Activated gamma-delta T cell (primary cell): ENCODE results near the gene ETV3.

Source experiments
- DNase-seq: peaks from one replicate; lab custom pipeline; 2025; lab: John Stamatoyannopoulos, UW

ETV3 gene

DNA sequence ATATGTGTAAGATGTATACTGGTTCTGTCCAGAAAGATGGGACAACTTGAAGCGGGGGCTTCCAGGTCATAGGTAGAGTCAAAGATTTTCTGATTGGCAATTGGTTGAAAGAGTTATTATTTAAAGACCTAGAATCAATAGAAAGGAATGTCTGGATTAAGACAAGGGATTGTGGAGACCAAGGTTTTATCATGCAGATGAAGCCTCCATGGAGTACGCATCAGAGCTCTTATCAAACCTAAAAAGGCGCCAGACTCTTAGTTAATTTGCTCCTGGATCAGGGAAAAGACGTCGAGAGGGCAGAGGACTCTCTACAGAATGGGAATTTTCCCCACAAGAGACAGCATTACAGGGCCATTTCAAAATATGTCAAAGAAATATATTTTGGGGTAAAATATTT, 23.7 kb upstream of the ETV3 start:
- DNase-seq, result no peak

DNA sequence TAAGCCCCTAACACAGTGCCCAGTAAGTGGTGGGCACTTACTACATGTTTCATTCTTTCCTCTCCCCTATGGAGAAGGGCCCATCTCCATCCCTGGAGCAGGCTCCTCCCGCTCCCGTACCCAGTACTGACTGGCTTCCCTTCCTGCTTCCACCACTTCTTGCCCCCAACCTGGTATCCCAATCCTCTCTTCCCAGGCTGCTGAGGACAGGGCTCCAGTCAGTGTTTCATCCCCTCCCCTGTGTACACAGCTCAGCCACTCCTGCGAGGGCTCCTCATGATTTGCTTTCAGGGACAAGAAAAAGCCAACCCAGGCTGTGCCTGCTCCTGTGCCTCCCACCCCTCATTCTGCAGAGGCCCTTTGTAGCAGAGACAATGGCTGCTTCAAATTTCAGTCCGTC, 20.8 kb upstream of the ETV3 start:
- DNase-seq, result no peak

DNA sequence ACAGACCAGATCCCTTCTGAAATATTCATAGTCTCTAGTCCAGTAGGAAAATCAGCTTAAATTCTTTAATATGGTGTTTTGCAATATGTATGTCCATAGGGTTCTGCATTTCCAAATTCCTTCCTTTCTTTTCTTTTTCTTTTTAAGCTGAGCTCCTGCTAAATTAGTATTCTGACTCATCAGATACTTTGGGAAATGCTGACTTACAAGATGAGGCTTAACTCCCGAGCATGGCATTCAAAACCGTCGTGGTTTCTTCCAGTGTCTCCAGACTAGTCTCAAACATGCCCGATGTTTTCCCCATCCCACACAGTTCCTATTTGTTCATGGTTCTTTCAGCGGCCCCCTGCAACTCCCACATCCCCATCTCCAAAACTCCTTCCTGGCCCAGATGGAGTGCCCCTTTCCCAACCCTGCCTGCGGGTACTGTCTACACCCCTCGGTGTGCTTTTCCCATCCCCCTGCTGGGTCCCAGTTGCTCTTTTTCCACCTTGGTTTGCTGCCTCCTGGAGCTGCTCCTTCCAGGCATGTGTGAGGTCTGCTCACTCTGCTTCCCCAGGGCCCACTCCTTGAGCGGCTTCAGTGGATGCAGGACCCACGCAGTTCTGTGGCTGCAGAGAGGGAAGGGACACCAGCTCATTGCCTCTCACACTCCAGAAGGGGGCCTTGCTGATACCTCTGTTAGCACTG, 19.5 kb upstream of the ETV3 start:
- DNase-seq, result no peak

DNA sequence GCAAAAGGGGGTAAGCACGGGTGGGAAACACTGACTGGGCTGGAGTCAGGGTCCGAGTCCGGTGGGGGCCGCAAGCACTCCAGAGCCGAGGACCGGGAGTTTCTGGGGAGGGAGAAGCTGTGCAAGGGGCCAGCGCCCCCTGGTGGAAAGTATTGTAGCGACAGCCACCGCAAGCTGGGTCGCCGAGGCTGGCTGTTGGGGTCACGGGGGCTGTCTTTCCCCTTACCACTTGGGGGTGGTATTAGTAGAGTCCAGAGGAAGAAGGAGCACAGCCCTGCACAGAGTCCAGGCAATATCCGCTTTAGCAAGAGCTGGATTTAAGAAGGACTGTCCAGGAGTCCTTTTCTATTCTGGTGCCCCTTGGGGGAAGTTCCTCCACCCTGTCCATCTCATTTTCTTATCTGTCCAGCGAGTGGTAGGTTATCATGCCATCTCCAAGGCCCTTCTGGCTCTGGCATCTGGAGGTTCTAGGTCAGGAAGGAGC, 17.9 kb upstream of the ETV3 start:
- peak; percentile 28 for DNase-seq

DNA sequence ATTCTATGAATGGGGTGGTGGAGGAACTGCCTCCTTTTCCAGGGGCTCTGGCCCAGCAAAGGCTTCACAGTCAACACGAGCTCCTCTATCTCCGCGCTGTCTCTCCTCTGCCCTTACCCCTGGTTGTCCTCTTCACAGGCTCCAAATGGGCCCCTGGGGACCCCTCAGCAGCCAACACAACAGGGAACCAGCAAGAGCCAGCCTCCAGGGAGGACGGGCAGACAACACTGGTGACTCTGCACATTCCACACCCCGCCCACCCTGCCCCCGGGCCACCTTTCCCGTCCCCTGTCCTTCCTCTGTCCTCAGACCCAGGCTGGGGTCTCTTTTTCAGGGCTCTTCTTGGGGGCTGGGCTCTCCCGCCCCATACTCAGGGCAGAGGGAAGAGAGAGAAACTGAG, 17.5 kb upstream of the ETV3 start:
- no peak for DNase-seq

DNA sequence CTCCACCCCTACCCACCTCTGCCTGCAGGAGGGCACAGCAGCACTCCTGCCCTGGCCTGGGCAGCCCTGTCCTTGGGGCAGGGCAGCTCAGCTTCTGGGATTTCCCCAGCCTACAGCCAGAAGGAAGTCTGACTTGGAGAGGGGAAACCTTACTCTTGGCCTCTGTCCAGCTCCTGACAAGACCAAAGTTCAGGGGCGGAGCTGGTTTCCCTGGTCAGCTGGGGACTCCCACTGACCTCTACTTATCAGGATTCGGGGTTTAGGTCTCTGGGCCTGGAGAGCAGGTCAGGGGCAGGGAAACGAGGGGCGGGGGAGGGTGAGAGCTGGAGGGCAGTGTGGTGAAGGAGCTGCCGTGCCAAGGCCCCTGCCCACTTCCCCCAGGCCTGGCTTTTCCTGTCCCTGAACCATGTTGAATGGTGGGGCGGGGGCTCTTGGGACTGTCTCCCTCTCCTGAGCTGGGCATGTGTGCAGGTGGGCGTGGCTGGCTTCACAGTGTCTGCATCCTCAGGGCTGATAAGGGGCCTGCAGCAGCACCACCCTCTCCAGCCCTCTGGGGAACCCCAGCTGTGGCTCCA, 16.8 kb upstream of the ETV3 start:
- no peak for DNase-seq

DNA sequence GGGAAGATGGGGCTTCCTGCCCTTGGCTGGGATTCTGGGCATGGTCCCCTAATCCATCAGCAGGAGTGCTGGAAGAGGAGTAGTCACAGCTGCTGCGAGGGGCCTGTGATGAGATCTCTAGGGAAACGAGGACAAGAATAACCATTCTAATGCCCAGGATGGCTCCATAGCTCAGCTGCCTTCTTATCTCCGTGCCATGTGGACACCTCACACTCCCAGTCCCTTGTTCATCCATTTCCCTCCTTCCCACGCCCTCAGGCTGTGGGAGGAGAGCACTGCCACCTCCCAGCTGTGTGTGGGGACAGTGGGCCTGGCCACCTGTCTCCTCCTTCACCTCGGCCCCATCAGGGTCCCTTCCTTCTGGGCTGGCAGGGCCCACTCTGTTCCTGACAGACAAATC, 16.1 kb upstream of the ETV3 start:
- no peak for DNase-seq

DNA sequence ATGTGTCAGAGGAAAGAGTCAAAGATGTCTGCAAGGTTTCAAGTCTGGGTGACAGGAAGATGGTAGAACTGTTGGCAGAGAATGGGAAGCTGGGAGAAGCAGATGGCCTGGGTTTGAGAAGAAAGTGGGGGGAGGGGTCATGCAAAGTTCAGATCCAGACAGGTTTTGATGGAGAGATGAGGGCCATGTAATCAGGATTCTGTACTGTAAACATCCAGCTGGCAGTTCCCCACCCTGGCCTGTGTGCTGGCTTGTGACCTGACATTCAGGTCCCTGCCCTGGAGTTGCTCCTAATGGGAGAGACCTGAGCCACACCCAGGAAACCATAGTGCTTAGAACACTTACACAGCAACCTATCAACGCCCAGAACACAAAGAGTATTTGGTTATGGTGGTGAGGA, 15.6 kb upstream of the ETV3 start:
- DNase-seq, result no peak

DNA sequence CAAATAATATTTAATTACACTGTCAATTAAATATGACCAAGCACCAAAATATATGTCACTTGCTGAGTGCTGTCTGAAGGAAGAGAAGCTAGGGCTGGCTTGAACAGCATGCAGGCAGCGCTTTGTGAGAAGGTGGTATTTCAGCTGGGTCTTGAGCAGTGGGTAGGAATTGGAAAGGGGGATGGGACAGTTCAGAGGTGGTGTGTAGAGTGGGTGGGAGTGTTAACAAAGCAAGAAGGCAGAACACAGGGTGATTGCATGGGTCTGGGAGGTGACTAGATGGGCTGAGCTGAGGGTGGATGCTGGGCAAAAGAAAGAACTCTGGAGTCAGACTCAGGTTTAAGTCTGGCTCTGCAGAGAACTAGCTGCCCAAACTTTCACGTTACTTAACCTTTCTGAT, 14.3 kb upstream of the ETV3 start:
- no peak for DNase-seq

DNA sequence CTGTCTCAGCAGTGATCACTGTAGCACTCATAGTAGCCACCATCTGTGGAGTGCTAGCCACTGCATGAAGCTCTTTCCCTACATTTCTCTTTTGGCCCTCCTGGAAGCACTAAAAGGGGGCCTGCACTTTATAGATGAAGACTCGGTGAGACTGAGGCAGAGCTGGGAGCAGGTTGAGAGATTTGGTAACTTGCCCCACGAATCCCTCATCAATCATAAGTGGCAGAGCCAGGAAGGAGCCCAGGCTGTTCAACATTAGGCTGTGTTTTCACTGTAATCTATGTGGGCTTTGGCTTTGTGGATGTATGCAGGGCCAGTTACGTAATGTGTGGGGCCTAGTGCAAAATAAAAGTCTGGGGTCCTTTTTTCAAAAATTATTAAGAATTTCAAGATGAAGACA, 13.3 kb upstream of the ETV3 start:
- DNase-seq, result no peak

DNA sequence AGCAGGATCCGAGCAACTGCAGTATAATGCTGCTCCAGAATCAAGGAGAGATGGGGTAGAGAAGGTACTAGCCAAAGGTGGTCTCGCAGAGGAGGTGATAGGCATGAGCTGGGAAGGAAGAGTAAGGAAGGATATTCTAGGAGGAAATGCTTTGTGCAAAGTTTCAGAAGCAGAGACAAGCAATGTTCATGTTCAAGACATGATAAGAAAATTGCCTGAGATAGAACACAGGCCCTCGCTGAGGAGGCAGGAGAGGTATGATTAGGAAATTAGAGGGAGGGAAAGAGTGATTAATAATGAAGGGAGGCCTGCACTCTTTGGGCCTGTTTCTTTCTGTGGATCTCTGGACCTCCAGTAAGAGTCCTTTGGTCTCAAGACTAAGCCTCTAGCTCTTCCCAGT, 12.9 kb upstream of the ETV3 start:
- no peak for DNase-seq

DNA sequence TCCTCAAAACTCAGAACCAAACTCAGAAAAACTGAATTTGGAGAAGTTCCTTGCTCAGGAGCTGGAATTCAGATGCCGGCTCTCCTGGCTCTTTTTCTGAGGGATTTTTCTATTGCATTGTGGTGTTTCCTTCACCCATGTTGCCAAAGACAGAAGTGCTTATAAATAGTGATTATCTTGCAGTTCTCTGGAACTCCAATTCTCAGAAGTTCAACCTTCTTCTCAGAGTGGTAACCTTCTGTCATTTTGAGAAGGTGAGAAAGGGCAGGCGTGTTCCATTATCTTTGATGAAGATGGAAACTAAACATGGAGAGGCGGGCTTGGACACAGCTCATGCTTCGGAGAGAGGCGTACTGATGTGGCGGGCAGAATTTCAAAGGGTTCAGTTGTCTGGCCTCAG, 12.4 kb upstream of the ETV3 start:
- no peak for DNase-seq

DNA sequence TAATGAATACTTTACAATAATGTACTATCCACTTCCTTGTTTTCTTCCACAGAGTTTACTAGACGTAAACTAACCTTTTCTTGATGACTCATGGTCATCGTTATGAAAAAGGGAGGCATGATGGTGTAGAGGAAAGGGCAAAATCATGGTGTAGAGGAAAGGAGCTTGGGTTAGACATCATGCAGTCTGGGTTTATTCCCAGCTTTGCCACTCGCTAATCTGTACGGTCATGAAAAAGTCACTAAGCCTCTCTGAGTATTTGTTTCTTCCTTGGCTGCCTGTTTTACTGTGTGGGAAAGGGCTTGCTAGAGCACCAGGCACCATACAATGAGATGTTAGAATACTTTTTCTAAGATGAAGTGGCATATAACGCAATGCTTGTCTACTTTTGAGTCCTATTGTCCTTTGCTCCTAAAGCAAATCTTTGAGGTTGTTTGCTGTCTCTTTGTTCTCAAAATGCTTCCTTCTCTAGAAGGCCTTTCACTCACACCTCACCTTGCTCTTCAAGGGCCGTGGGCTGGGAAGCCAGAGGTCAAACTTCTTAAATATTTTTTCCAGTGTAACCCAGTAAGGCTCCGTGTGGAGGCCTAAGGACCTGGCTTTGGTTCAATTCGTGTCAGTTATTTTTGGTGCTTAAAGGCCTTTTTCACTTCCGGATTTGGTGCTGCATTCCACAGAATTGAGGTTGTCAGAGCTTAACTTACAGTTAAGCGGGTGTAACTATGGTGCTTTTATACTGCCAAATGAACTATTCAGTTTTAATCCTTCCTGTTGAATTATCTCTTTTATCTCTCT, 9.9 kb upstream of the ETV3 start:
- DNase-seq, result no peak

DNA sequence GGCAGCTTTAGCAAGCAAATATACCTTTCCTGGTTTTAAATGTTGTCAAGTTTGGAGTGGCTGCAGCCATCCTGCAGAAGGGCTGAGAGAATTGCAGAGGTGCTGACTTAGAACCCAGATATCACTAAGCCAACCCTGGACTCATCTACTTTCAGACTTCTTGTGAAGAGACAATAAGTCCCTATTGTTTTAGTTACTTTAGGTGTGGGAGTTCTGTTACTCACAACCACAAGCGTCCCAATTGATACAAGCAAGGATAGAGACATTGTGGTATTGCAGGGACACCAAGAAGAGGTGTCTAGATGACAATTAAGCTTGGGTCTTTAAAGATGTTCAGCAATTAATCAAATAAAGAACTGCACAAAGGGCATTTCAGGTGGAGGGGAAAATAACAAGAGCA, 8.8 kb upstream of the ETV3 start:
- no peak for DNase-seq

DNA sequence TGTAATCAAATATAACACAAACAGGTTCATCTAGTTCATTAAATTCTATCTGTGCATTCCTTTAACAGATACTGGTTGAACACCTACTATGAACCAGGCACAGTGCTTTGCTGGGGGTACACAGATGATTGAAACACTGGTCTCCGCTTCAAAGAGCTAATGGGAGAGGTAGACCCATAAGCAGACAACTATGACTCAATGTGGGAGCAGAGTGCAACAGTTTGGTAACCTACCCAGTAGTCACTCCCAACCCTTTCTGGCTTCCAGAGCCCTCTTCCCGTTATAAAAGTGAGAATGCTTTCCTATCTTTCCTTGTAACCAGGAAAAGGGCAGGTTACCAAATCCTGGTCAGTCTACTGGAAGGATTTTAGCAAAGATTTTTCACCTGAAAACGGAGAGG, 8.0 kb upstream of the ETV3 start:
- no peak for DNase-seq

DNA sequence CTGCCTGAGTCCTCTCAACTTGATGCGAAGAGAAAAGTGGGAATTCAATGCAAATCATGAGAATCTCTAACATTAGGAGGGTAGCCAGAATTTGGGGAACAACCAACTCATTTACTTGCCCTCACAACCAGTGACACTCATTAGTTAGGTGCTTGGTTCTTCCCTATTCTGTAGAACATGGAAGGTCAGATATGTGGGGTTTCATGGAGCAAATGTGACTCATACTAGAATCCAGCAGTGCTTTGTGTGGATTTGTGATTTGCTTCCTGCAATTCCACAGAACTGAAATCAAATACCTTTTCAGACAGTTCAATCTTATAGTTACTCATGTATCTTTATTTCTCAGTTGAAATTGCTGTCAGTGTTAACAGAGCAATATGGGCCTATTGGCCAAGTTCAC, 6.9 kb upstream of the ETV3 start:
- no peak for DNase-seq

DNA sequence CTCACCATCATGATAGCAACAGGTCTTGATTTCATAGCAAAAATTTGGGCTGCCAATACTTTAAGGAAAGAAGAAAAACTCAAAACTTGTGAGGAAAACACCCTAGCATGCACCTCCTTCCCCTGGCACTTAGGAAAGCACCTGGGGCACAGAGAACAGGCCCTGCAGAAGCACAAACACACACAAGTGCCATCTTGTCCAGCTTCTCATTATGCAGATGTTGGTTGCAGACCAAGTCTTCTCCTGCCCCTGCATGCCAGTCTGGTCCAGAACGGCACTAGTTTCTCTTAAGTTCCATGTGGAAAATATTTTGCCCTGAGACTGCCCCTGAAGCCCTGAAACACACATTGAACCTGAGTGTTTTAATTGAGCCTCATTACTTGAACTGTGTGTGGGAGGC, 6.3 kb upstream of the ETV3 start:
- no peak for DNase-seq

DNA sequence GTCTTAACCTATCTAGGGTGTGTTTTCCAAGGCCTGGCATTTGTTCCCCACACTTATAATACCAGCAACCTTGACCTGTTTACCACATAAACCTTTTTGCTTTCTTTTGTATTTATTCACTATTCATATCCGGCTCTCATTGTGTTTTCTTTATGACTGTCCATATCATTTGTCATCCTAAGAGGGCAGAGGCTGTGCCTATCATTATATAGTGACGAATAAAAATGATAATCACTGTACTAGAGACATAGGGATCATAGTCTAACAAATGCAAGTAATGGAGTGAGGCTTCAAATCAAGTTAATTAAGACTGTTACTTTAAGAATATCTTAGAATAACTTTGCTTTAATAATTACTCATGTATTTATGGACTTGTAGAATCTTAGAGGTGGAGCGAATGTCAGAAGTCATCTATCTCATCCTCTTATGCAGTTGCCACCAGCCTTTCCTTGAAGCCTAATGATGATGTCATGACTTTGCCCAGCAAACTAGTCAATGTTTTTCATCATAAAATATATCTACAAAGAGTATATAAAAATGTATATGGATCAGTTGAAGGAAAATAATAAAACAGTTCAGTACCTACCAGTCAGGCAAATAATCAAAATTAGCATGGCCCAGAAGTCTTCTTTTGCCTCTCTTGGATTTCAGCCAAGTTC, 4.7 kb upstream of the ETV3 start:
- no peak for DNase-seq

DNA sequence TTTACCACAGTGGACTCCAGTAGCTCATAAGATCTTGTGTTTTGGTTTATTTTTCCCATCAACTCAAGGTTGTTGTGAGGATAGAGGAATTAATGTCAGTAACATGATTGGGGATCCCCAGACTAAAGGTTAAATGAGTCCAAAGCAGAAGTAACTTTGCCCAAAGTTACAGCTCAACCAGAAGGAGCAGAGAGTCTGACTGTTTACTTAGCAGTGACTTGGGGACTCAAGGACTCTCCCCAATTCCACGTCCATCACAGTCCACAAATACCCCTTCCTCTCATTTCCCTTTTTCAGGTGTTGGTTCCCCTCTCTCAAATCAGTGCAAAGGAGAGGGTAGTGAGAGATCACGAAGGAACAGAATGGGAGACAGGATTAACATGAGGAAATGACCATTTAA, 4.0 kb upstream of the ETV3 start:
- DNase-seq, result no peak

DNA sequence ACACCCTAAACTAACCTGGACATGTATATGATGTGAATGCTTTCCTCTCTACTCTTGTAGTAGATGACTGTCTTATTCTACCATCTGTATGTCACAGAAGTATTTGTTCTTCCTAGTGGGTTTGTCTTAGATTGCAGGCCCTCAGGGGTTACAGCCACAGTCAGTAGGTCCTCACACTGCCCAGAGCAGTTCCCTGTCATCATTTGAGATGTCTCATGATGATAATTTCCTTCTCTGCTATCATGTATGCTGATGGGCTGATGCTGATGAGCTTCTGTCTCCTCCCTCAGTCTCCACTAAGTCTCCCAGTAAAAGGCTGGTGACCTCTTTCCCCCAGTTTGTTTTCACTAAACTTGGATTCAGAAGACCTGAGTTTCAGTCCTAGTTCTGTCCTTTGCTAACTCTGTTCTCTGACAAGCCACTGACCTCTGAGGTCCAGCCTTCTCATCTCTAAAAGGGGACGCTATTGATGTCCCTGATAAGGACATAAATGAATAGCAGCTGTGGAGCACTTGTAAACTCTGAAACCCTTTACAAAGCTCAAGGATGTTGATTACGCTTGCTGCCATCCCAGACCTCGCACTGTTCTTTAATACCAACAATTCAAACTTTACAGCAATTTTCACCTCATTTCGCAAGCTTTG, 3.1 kb upstream of the ETV3 start:
- no peak for DNase-seq

DNA sequence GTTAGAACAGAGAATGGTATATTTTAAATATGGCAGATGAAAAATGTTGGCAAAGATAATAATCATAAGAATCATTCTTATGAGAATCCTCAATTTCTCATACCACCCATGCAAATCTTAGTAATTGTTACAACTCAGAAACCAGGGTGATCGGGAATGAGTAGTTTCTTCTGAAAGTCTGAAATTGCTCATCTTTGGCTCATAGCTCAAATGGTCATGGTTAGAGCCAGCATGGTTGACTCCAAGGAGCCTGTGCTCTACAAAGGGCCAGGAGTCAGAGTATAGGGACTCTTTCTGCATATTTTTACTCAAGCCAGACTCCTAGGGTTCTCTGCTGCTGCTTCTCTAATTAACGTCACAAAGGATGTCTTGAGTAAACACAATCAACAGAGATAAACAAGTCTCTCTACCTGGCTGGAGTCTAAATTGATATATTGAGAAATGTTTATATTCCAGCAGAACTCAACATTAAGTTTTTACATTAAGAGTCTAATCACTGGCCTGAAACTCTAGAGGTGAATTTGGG, 1.9 kb upstream of the ETV3 start:
- DNase-seq, result no peak
